ENCODE measurements around the gene GOLGA6D.
"Not testable (repeated sequence)": the region's sequence is repeated elsewhere in the genome, so short reads cannot be mapped to it uniquely, and the experiment has no call there.

The GOLGA6D gene

DNA sequence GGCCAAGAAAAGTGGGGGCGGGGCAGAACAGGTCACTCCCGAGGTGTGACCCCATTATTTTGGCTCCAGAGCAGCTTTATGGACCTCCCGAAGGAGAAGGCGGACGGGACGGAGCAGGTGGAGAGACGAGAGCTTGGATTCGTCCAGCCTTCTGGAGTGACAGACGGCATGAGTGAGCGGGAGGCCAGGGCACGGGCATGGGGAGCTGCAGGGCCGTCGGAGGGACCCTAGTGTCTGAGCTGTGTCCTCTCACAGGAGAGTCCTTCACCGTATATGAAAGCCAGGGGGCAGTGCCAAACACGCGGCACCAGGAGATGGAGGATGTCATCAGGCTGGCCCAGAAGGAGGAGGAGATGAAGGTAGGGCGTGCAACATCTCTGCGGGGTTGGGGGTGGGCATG, 11.0 kb downstream of the GOLGA6D start:
- DNase-seq (ENCODE audit: low spot score) = not testable (repeated sequence)

- not testable (repeated sequence) for DNase-seq (ENCODE audit: low spot score)
These were observed 16.1 kb downstream of the GOLGA6D start for GRCh38 chr15:75298541-75299310.

DNA sequence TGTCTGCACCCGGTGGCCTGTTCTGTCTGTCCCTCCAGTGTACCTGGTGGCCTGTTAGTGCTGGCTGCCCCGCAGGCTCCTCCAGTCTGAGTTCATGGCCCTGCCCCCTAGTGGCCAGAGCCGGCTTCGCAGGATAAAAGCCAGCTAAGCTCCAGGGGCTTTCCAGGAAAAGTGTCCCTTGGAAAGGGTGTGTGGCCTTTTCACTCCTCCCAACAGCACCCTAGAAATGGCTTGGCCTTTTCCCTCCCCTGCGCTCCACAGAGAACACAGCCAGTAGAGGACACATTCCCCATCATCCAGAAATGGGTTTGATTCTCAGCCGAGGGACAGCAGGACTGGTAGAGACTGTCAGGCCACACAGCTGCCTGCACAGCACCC, 16.7 kb downstream of the GOLGA6D start:
- not testable (repeated sequence) for DNase-seq (ENCODE audit: low spot score)

- DNase-seq (ENCODE audit: low spot score) = not testable (repeated sequence)
These were observed 17.4 kb downstream of the GOLGA6D start for GRCh38 chr15:75300026-75300425.

- no peak for DNase-seq (ENCODE audit: low spot score)
These were observed 19.7 kb downstream of the GOLGA6D start for GRCh38 chr15:75302318-75302717.

DNA sequence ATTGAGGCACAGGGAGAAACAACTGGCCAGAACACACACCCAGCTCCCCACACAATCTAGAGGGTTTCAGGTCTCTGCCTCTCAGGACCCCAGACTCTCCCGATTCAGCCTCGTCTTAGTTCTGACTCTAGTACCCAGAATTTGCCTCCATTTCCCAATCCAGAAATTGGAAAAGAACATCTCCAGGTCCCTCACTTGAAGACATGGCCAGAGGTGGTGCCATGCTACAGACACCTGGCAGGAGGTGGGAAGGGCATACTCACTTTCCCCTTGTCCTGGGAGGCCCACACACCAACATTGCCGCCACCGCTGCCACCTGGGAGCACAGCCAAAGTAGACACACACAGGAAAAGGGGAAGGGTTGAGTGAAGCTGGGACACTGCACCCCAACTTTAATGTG, 20.1 kb downstream of the GOLGA6D start:
- DNase-seq (ENCODE audit: low spot score) = not testable (repeated sequence)

DNA sequence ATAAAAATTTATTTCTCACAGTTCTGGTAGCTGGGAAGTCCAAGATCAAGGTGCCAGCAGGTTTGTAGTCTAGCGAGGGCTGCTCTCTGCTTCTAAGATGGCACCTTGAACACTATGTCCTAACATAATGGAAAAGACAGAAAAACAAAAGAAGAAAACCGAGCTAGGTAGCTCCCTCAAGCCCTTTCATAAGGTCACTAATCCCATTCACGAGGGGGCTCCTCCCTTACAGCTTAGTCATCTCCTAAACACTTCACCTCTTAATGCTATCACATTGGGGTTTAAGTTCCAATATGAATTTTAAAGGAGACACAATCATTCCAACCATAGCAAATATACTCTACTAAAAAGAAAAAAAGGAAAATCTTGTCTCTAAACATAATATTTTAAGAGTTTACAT, 23.6 kb downstream of the GOLGA6D start:
- no peak for DNase-seq (ENCODE audit: low spot score)

DNA sequence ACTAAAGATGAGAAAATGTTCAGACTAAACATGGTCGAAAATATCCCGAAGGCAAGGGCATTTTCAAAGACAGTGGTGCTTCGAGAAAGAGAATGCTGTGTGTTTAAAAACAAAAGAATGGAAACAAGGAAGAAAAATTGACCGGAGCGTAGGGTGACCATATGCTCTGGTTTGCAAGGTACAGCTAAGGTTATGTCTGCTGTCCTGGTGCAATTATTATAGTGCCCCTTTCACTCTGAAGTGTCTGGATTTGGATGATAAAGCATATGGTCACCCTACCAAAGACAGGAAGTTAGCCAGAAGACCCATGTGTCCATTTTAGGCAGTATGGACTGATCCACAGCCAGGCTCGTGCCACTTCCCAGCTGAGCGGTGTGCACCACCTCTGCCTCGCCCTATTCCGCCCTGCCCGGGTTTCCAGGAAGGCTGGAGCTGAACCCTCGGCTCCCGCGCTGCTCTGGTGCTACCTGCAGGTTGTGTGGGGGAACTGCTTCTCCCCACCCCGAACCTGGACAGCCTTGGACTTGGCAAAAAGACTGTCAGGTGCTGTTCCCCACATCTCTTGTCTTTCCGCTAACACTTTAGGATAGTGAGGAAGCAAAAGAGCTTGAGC, 25.2 kb downstream of the GOLGA6D start:
- DNase-seq (ENCODE audit: low spot score) = peak; percentile 92

GRCh38 chr15:75309711-75310110, 27.1 kb downstream of the GOLGA6D start:
- no peak for DNase-seq (ENCODE audit: low spot score)

GRCh38 chr15:75312548-75312947, 29.9 kb downstream of the GOLGA6D start:
- not testable (repeated sequence) for DNase-seq (ENCODE audit: low spot score)

DNA sequence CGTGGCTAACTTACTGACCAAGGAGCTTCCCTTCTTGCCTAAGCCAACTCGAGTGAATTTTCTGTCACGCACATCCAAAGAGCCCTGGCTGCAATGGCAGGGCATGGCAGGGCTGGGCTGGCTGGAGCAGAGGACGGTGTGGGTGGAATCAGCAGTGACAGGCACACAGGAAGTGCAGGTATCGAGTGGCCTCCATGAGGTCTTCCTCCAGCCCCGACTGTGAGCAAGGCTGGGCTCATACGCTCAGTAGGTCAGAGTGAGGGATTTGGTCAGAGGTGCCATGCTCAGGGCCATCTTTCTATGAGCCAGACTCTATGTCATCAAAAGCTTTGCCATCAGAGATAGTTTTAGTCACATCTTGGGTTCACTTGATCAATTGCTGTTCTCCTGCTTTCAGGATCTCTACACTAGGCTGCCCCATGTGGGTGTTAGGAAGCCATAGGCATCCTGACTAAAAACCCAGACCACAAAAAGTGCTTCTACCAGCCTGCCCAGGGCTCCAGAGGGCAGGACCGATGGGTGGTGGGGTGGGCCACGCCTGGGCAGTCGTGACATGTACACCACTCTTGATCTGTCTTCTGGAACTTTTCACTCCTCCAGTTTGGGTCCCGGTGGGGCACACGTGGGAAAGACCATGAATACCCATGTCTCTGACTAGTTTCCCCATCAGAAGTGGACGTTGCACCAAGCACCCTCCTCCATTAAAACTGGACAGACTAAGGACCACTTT, 30.6 kb downstream of the GOLGA6D start:
- DNase-seq (ENCODE audit: low spot score) = no peak

DNA sequence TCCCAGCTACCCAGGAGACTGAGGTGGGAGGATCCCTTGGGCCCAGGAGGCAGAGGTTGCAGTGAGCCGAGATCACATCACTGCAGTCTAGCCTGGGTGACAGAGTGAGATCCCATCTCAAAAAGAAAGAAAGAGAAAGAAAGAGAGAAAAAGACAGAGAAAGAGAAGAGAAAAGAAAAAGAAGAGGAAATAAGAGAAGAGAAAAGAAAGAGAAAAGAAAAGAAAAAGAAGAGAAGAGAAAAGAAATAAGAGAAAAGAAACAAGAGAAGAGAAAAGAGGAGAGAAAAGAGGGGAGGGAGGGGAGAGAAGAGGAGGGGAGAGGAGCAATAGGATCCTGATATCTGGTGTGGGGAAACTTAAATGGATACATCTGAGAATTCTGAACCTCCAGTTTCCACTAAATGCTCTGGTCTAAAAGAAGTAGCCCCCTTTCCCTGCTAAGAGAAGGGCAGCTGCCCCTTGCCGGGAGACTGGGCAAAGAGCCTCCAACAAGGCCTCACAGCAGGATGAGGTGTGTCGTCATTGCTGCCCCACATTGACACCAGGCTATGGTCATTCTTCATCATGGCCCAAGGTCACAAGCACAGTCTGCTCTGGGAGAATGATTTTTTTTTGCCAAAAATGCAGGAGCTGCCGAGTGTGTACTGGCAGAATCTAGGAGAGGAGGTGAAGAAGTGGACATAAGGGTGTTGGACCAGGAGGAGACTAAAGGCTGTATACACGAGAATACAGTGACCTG, 32.1 kb downstream of the GOLGA6D start:
- no peak for DNase-seq (ENCODE audit: low spot score)

GRCh38 chr15:75319231-75319897, 36.7 kb downstream of the GOLGA6D start:
- DNase-seq (ENCODE audit: low spot score) = not testable (repeated sequence)

DNA sequence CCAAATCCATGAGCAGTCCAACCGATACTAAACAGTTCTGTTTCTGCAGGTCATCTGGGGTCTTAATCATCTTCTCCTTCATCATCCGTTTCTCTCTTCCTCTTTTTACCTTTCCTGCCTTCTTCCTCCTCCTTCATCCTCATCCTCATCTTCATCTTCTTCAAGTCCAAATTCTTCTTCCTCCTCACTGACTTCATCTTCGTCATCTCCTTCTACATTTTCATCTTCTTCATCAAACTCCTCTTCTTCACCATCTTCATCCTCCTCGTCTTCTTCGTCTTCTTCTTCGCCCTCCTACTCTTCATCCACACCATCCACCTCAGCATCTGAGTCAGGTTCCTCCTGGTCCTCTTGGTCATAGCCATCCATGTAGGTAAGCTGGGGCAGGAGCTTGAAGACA, 39.1 kb downstream of the GOLGA6D start:
- DNase-seq (ENCODE audit: low spot score) = no peak

- DNase-seq (ENCODE audit: low spot score) = no peak
These were observed 43.3 kb downstream of the GOLGA6D start for GRCh38 chr15:75325922-75326321.

GRCh38 chr15:75327005-75327404, 44.4 kb downstream of the GOLGA6D start:
- DNase-seq (ENCODE audit: low spot score) = no peak

DNA sequence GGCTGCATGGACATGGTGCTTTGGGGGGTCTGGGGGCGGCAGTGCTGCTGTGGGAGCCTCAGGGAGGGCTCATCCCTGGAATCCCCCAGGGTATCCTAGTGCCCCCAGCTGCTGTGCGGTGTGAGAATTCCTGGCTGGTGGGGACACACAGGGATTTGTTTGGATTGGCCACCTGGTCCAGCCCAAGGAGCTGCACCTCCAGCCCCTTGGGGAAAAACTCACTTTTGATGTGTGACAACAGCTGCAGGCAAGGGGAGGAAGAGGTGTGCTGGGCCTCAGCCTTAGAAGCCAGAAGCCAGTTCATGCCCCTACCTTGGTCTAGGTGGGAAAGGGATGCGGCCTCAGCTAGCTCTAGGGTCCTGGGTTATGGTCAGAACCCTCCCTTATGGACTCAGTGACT, 44.9 kb downstream of the GOLGA6D start:
- no peak for DNase-seq (ENCODE audit: low spot score)

DNA sequence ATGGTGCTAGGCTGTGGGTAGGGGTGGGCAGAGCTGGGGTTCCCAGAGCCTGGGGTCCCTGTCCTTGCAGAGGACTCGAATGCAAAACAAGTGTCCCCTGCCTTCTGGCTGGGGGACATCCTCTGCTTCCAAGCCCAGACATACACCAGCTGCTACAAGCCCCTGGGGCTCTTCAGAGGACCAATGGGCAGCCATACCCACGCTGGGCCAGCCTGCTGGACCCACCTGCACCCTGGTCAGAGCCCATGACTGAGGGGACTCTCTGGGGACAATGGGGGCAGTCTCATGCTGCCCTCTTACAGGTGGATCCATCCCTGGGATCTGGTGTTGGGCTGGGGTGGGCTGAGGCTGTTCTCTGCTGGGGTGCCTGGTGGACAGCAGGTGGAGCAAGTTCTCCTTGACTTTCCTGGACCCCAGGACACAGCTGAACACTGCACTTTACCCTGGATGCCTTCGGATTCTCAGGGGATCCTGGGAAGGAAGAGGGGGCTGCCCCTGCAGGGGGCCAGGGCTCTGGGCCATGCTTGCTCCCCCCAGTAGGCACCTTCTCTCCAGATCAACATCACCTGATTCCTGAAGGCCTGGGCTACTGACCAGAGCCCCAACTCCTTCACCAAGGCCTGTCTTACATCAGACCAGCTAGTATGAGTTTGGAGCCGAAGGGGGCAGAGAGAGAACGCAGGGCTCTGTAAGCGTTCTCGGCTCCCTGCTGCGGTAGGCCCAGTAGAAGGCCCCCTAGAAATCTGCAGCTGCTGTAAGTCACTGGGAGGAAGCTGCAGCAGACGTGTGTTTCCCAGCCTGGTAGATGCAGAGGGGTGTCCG, 46.1 kb downstream of the GOLGA6D start:
- no peak for DNase-seq (ENCODE audit: low spot score)

DNA sequence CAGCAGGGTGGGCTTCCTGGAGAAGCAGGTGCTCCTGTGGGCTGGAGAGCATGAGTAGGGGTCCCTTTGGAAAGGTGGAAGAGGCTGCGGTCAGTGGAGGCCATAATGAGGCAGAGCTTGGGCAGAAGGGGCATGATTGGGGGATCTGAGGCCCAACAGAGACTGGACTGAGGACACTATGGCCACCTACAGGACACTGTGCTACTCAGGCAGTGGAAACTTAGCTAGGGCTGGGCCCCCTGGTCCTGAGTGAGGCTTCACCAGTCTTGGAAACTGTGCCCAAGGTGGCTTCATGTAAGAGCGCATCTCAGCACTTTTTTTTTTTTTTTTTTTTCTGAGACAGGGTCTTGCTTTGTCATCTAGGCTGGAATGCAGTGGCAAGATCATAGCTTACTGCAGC, 46.9 kb downstream of the GOLGA6D start:
- no peak for DNase-seq (ENCODE audit: low spot score)

- not testable (repeated sequence) for DNase-seq (ENCODE audit: low spot score)
These were observed 49.5 kb downstream of the GOLGA6D start for GRCh38 chr15:75332093-75332492.

Measured in HuH-7 (cell line).